ENCODE data around the gene OR2D2.
"Not testable (repeated sequence)": the region's sequence is repeated elsewhere in the genome, so short reads cannot be mapped to it uniquely, and the experiment has no call there.

OR2D2 gene

GRCh38 chr11:6856871-6857270 is 35.4 kb downstream of the OR2D2 start:
- Mint-ChIP-seq H3K27me3 (ENCODE audit: low read depth, poor library complexity) (no peaks in the 10 kb centered on the region), H3K9me3 (peaks cover 27% of the 10 kb centered on the region), H3K36me3 (ENCODE audit: low read depth) (peaks cover 5% of the 10 kb centered on the region), H3K4me3 (no peak overlapping the region), H3K27ac (no peak overlapping the region), H3K4me1 (no peaks in the 10 kb centered on the region)
- TF ChIP-seq, protein P1, sequence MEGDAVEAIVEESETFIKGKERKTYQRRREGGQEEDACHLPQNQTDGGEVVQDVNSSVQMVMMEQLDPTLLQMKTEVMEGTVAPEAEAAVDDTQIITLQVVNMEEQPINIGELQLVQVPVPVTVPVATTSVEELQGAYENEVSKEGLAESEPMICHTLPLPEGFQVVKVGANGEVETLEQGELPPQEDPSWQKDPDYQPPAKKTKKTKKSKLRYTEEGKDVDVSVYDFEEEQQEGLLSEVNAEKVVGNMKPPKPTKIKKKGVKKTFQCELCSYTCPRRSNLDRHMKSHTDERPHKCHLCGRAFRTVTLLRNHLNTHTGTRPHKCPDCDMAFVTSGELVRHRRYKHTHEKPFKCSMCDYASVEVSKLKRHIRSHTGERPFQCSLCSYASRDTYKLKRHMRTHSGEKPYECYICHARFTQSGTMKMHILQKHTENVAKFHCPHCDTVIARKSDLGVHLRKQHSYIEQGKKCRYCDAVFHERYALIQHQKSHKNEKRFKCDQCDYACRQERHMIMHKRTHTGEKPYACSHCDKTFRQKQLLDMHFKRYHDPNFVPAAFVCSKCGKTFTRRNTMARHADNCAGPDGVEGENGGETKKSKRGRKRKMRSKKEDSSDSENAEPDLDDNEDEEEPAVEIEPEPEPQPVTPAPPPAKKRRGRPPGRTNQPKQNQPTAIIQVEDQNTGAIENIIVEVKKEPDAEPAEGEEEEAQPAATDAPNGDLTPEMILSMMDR (IDR thresholded peaks at IDR 0.05) = no peak
- no peak for DNase-seq

DNA sequence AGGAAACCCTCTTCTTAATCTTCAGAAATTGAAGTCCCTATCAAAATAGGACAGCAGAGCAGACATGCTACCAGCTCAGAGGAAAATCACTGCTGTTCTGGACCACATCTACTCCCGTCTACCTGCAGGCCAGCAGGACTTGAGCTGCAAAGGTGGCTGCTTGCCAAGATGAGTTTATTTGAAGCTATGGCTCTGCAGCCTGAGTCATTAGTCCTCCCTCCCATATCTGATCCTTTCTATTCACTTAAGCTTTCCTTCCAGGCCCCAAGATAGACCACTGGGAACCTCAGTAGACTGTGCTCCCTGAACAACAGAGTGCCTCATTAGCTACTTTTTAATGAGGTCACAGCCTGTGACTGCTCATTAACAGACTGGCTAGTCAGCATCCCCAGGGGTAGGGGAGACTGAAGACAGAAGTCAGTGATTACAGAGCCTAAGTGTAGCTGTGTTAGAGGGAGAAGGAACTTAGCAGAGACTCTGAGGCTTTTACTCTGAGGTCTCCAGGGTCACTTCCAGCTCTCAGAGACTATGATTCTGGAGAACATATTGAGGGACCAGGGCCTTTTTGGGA is 36.2 kb downstream of the OR2D2 start:
- TF ChIP-seq, protein P1 (IDR thresholded peaks at IDR 0.05) = no peak
- no peaks in the 10 kb centered on the region for H3K27me3 Mint-ChIP-seq (ENCODE audit: low read depth, poor library complexity)
- no peaks in the 10 kb centered on the region for H3K4me1 Mint-ChIP-seq
- peaks cover 10% of the 10 kb centered on the region for H3K36me3 Mint-ChIP-seq (ENCODE audit: low read depth)
- no peak overlapping the region for H3K4me3 Mint-ChIP-seq
- peaks cover 31% of the 10 kb centered on the region for H3K9me3 Mint-ChIP-seq
- DNase-seq = no peak
- no peak overlapping the region for H3K27ac Mint-ChIP-seq

DNA sequence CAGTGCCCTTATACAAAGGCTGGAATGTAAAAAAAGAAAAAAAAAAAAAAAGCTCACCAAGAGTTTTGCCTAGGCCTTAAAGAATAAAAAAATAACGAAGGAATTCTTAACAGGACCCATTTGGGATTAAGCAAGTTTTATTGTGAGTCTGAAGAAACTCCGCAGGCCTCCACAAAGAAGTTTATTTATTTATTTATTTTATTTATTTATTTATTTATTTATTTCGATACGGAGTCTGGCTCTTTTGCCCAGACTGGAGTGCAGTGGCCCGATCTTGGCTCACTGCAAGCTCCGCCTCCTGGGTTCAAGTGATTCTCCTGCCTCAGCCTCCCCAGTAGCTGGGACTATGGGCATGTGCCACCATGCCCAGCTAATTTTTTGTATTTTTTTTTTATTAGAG is 37.5 kb downstream of the OR2D2 start:
- H3K4me1 Mint-ChIP-seq; H3K27me3 Mint-ChIP-seq (ENCODE audit: low read depth, poor library complexity); H3K27ac Mint-ChIP-seq; H3K4me3 Mint-ChIP-seq; DNase-seq: not testable (repeated sequence)
- Mint-ChIP-seq H3K36me3 (ENCODE audit: low read depth) (peaks cover 17% of the 10 kb centered on the region), H3K9me3 (peaks cover 34% of the 10 kb centered on the region)

GRCh38 chr11:6850526-6850925 is 41.8 kb downstream of the OR2D2 start:
- Mint-ChIP-seq H3K27ac (no peak overlapping the region), H3K9me3 (peaks cover 38% of the 10 kb centered on the region), H3K4me1 (no peaks in the 10 kb centered on the region), H3K27me3 (ENCODE audit: low read depth, poor library complexity) (no peaks in the 10 kb centered on the region), H3K4me3 (no peak overlapping the region), H3K36me3 (ENCODE audit: low read depth) (peaks cover 17% of the 10 kb centered on the region)
- DNase-seq = no peak
- TF ChIP-seq, protein P1 (IDR thresholded peaks at IDR 0.05) = no peak

GRCh38 chr11:6845383-6845782 is 46.9 kb downstream of the OR2D2 start, which contains the start of gene OR10A5:
Gene OR10A5 (plus strand): TSS chr11:6845683. CDS start chr11:6845683, 0 bp downstream.
- Mint-ChIP-seq H3K27me3 (ENCODE audit: low read depth, poor library complexity) (no peaks in the 10 kb centered on the region), H3K4me3 (no peak within 1 kb of the TSS), H3K27ac (no peak within 1 kb of the TSS), H3K4me1 (peaks cover 9% of the 10 kb centered on the region), H3K36me3 (ENCODE audit: low read depth) (peaks cover 3% of the 10 kb centered on the region), H3K9me3 (peaks cover 17% of the 10 kb centered on the region)
- TF ChIP-seq, protein P1 (IDR thresholded peaks at IDR 0.05) = no peak
- DNase-seq = no peak

DNA sequence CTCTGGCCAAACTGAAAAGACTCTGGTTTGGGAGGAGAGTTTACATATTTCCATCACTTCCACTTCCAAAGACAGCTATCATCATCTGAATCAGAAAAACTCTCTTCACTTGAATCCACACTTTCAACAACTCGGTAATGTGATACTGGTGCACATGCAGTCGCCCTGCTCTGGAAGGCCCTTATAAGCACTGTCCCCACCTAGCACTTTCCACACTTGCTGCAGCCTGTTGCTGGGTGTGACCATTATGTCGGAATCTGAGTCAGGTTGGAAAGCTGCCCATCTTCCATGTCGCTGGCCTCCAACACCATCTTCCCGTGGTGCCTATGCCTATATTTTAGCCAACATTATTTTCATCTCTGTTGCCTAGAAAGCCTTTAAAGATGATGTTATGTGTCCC is 47.9 kb downstream of the OR2D2 start:
- DNase-seq = no peak

More for the DNA sequence above, 47.9 kb downstream of the OR2D2 start:
- TF ChIP-seq, protein P1 (IDR thresholded peaks at IDR 0.05) = no peak
- H3K27ac Mint-ChIP-seq = no peak overlapping the region
- no peak overlapping the region for H3K4me3 Mint-ChIP-seq
- peaks cover 14% of the 10 kb centered on the region for H3K9me3 Mint-ChIP-seq
- H3K27me3 Mint-ChIP-seq (ENCODE audit: low read depth, poor library complexity) = no peaks in the 10 kb centered on the region
- H3K4me1 Mint-ChIP-seq = peaks cover 9% of the 10 kb centered on the region
- no peaks in the 10 kb centered on the region for H3K36me3 Mint-ChIP-seq (ENCODE audit: low read depth)
